BE2C (cell line): ENCODE data around the gene ZMPSTE24.

Source experiments
- DNase-seq: peaks from one replicate; pipeline ENCODE4 v3.0.0-alpha.2; 2020
- H3K27me3 ChIP-seq: fragments of 250-450 bp; sonication (Bioruptor Pico); 2 replicates; pipeline ENCODE4 v1.5.1; 2020; ENCODE audit warnings: mild to moderate bottlenecking
- H3K36me3 ChIP-seq: fragments of 250-450 bp; sonication (Bioruptor Pico); 2 replicates; pipeline ENCODE4 v1.5.1; 2020; ENCODE audit warnings: mild to moderate bottlenecking
- H3K4me1 ChIP-seq: fragments of 250-450 bp; sonication (Bioruptor Pico); 2 replicates; pipeline ENCODE4 v1.5.1; 2020
- H3K4me3 ChIP-seq: 2 replicates; pipeline ENCODE4 v1.5.1; 2011; ENCODE audit warnings: low read depth, low read length
- H3K9me3 ChIP-seq: fragments of 250-450 bp; sonication (Bioruptor Pico); 2 replicates; pipeline ENCODE4 v1.5.1; 2020
- TF ChIP-seq, protein P1 (sequence below): IDR thresholded peaks from 2 replicates; pipeline ENCODE4 v1.5.1; 2012; ENCODE audit warnings: mild to moderate bottlenecking, low read depth, low read length

The ZMPSTE24 gene

DNA sequence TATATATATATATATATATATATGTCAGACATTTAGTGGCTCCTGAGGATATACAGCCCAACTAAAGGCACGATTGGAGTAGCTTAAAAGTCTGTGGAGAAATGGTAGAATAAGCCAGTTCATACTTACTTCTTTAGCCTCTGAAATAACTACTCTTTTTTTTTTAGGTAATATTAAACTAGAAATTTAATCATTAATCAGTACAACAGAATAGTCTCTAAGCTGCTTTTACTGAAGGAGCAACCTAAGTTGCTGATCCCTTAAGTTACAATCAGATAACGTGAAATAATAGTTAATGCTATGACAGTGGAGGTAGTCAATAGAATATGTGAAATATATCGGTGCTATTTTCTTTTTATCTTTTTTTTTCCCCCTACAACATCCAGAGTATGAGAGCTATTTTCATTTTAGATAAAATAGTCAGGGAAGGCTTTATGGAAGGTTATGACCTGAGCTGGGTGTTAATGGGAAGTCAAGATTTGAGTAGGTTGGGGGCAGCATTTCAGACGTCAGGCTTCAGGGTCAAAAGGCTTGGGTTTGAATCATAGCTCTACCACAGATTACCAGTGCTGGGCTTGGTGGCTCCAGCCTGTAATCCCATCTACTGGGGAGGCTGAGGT lies 15.6 kb downstream of the ZMPSTE24 start:
- Histone ChIP-seq H3K36me3 (peaks cover 9% of the 10 kb centered on the region), H3K4me3 (no peak overlapping the region), H3K4me1 (no peaks in the 10 kb centered on the region), H3K9me3 (no peaks in the 10 kb centered on the region), H3K27me3 (no peaks in the 10 kb centered on the region)
- no peak for DNase-seq
- TF ChIP-seq, protein P1, sequence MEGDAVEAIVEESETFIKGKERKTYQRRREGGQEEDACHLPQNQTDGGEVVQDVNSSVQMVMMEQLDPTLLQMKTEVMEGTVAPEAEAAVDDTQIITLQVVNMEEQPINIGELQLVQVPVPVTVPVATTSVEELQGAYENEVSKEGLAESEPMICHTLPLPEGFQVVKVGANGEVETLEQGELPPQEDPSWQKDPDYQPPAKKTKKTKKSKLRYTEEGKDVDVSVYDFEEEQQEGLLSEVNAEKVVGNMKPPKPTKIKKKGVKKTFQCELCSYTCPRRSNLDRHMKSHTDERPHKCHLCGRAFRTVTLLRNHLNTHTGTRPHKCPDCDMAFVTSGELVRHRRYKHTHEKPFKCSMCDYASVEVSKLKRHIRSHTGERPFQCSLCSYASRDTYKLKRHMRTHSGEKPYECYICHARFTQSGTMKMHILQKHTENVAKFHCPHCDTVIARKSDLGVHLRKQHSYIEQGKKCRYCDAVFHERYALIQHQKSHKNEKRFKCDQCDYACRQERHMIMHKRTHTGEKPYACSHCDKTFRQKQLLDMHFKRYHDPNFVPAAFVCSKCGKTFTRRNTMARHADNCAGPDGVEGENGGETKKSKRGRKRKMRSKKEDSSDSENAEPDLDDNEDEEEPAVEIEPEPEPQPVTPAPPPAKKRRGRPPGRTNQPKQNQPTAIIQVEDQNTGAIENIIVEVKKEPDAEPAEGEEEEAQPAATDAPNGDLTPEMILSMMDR: no peak

DNA sequence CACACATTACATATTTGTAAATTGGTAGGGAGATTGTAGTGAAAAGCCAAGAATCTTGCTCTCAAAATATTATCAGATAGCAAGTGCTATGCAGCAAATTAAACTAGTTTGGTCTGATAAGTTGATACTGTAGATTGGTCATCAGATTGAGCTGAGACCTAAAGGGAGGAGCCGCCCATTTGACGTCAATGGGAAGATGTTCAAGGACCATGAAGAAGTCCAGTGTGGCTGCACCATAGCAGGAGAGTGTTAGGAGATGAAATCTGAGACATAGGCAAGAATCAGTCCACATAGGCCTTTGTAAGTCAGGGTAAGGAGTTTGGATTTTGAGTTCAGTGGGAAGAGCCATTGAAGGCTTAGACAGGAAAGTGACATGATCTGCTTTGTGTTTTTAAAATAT lies 16.3 kb downstream of the ZMPSTE24 start:
- Histone ChIP-seq H3K9me3 (no peaks in the 10 kb centered on the region), H3K27me3 (no peaks in the 10 kb centered on the region), H3K36me3 (peaks cover 9% of the 10 kb centered on the region), H3K4me3 (no peak overlapping the region), H3K4me1 (no peaks in the 10 kb centered on the region)
- TF ChIP-seq, protein P1: no peak
- no peak for DNase-seq

DNA sequence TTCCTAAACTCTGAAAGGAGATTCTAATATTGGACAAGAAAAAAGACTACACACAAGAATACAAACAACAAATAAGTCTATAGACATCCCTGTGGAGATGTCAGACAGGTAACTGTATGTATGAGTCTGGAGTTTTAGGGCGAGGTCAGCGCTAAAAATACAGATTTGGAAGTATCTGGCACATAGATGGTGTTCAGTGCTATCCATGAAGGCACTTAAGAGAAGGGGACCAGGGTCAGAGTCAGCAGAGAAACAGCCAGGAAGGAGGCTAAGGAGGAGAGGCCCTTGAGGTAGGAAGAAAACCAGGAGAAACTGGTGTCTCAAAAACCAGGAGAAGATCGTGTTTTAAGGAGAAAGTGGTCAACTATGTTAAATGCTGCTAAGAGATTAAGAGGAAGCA lies 18.1 kb downstream of the ZMPSTE24 start:
- TF ChIP-seq, protein P1: no peak
- H3K4me1 ChIP-seq: no peaks in the 10 kb centered on the region
- no peaks in the 10 kb centered on the region for H3K27me3 ChIP-seq
- H3K9me3 ChIP-seq: no peaks in the 10 kb centered on the region
- H3K4me3 ChIP-seq: no peak overlapping the region
- peaks cover 6% of the 10 kb centered on the region for H3K36me3 ChIP-seq
- no peak for DNase-seq

DNA sequence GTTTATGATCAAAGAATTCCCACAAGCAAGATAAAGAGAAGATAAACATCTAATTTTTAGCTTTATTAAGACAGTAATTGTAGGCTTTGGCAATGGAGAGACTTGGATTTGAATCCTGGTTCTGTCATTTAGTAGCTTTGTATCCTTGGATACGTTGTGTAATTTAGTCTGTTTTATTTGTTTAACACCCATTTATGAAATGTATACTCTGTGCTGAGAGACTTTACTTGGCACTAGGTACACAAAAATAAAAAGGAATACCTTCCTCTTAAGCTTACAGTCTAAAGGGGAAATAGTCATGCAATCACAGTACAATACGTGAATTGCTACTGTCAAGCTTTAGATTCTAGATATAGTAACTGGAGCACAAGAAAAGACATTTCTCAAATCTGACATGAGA lies 23.8 kb downstream of the ZMPSTE24 start:
- peaks cover 3% of the 10 kb centered on the region; the same call in 1 of the 2 replicates for H3K36me3 ChIP-seq
- no peak overlapping the region for H3K4me3 ChIP-seq
- TF ChIP-seq, protein P1: no peak
- no peaks in the 10 kb centered on the region for H3K27me3 ChIP-seq
- DNase-seq: no peak
- no peaks in the 10 kb centered on the region for H3K9me3 ChIP-seq
- no peaks in the 10 kb centered on the region for H3K4me1 ChIP-seq

DNA sequence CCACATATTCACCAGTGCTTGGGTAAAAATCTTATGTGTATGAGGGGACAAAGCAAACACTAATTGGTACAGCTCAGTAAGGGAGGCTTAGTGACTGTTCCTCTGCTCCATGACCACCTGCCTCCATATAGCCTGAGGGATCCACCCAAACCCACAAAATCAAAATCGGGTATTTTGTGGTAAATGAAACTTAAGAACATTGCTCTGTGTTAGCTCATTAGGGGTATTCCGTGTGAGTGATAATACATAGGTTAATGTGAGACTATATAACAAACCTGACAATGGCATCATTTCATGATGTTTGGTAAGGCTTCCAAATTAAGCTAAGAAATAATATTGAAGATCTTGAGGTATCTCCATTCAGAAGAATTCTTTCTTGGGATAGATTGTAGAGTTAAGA lies 33.3 kb downstream of the ZMPSTE24 start:
- Histone ChIP-seq H3K36me3 (peaks cover 5% of the 10 kb centered on the region; the same call in 1 of the 2 replicates), H3K27me3 (no peaks in the 10 kb centered on the region), H3K4me1 (no peaks in the 10 kb centered on the region), H3K9me3 (no peaks in the 10 kb centered on the region), H3K4me3 (no peak overlapping the region)
- DNase-seq: no peak
- TF ChIP-seq, protein P1: no peak

DNA sequence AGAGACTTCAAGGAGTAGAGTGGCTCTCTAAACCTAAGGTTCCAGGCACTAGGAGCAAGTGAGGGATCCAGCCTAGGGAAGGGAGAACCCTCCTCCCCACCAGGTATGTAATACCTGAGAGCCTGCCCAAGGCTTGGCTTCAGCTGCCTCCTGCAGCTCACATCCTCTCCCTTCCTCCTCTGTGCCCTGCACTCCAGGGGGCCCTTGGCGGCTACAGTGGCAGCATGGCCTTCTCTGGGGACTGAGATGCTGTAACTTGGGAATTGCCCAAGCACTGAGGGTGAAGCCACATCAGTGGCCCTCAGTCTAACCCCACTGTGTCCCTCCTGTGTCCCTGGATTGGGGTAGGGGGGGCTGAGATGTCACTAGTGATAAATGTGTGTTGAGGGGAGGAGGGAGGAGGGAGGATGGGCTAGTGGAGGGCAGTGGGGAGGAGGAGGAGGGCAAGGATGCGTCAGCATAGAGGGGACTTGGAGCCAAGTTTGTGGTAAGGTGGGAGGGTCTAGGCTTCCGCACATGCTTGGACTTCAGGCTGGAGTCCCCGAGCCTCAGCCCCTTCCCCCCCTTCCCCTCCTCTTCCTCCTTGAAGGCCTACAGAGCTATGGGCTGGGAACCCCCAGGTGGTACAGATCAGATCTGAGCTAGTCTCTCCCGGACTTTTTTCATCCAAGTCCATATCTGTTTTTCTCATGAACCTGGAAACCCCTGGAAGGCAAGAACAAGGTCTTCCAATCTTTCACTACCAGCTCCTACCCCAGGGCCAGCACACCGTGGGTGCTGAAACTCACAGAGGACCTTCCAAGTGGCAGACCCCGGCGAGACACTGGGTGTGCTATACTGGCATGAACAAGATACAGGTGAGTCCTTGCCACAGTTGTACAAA lies 41.6 kb downstream of the ZMPSTE24 start:
- Histone ChIP-seq H3K36me3 (no peaks in the 10 kb centered on the region), H3K4me1 (no peaks in the 10 kb centered on the region), H3K9me3 (no peaks in the 10 kb centered on the region), H3K4me3 (no peak overlapping the region), H3K27me3 (no peaks in the 10 kb centered on the region)
- no peak for DNase-seq
- TF ChIP-seq, protein P1: no peak
